ENCODE measurements around the gene SMARCA2. TPM values are rescaled to one million over a fixed set of nuclear protein-coding genes. Genes with fewer than 3 reads are reported as not detected.

The SMARCA2 gene
- total RNA-seq, 4 donors from 2014 or later = 76.7 to 99.0 (median 89.8) TPM

DNA sequence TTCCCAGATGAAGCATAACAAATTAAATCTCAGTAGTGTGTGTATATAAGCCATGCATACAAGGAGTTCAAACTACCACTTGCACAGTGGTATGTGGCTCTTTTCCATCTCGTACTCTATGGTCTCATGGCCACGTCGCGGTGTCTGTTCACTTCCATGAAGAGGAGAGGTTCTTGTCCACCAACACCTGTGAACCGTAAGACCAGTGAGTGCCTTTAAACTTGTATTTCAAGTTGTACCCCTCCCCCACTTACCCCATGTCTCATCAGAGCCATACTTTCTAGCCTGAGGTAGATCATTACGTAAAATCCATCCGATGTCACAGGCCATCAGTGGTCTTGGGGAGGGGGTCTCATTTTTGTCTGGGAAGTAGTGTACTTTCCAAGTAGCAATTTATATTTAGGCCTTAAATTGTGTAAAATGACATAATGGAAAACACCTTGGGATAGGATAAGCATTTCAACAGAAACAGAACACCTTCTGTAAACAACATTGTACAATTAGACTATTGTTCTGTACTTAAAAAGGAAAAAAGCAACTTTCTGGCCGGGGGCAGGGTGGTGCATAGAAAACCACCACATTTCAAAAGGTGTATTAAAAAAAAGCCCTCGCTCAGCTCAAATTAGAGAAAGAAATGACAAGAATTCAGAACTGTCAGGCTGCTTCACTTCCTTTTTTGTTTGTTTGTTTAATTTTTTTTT, 163.0 kb downstream of the SMARCA2 start:
- DNase-seq (ENCODE audit: extremely low spot score) = no peak
- no peak overlapping the region for H3K27ac ChIP-seq (replicated peaks in 1 of 4)
- intact Hi-C loops (cut with DNase I) = no loop called here
- peaks cover 4 to 16% (median 10%) of the 10 kb centered on the region in 4 donors for H3K36me3 ChIP-seq
- H3K9me3 ChIP-seq = no peaks in the 10 kb centered on the region
- WGBS = 93% methylated on average over 9 of the region's 9 CpGs
- TF ChIP-seq, protein P1, sequence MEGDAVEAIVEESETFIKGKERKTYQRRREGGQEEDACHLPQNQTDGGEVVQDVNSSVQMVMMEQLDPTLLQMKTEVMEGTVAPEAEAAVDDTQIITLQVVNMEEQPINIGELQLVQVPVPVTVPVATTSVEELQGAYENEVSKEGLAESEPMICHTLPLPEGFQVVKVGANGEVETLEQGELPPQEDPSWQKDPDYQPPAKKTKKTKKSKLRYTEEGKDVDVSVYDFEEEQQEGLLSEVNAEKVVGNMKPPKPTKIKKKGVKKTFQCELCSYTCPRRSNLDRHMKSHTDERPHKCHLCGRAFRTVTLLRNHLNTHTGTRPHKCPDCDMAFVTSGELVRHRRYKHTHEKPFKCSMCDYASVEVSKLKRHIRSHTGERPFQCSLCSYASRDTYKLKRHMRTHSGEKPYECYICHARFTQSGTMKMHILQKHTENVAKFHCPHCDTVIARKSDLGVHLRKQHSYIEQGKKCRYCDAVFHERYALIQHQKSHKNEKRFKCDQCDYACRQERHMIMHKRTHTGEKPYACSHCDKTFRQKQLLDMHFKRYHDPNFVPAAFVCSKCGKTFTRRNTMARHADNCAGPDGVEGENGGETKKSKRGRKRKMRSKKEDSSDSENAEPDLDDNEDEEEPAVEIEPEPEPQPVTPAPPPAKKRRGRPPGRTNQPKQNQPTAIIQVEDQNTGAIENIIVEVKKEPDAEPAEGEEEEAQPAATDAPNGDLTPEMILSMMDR (IDR thresholded peaks at IDR 0.05) = no peak
- TF ChIP-seq POLR2AphosphoS5 (IDR thresholded peaks at IDR 0.05) = no peak
- no peak for TF ChIP-seq EP300 (IDR thresholded peaks at IDR 0.05)
- TF ChIP-seq POLR2A (IDR thresholded peaks at IDR 0.05; ENCODE audit: low read depth) = no peak
- peaks cover 0 to 48% (median 26%) of the 10 kb centered on the region in 4 donors for H3K4me1 ChIP-seq
- H3K4me3 ChIP-seq = no peak overlapping the region
- H3K27me3 ChIP-seq = no peaks in the 10 kb centered on the region

DNA sequence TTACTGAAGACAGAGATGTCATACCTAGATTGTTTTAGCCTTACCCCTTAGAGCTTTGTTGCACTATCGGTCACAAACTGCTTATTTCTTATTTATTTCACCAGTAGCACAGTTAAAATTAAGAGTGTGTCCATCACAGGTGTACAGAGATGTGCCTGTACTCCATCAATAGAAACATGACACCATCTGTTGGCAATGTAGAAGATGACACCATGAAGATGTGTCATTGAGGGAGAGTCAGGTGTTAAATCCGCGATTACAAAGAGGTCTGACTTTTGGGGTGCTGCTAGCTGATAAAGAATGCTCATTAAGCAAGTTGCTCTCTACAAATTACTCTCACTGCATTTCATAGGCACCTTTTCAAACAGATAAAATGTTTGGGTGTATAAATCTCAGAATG, 164.4 kb downstream of the SMARCA2 start:
- TF ChIP-seq, protein P1 (IDR thresholded peaks at IDR 0.05) = no peak
- no peak for TF ChIP-seq POLR2A (IDR thresholded peaks at IDR 0.05; ENCODE audit: low read depth)
- TF ChIP-seq POLR2AphosphoS5 (IDR thresholded peaks at IDR 0.05) = no peak
- TF ChIP-seq EP300 (IDR thresholded peaks at IDR 0.05) = no peak
- H3K27me3 ChIP-seq = no peaks in the 10 kb centered on the region
- WGBS = 79% methylated on average over 3 of the region's 3 CpGs
- no peak overlapping the region for H3K4me3 ChIP-seq
- H3K4me1 ChIP-seq = peaks cover 0 to 37% (median 18%) of the 10 kb centered on the region in 4 donors
- intact Hi-C loops (cut with DNase I) = no loop called here
- H3K27ac ChIP-seq (replicated peaks in 1 of 4) = no peak overlapping the region
- DNase-seq (ENCODE audit: extremely low spot score) = no peak
- no peaks in the 10 kb centered on the region for H3K9me3 ChIP-seq
- peaks cover 4 to 30% (median 23%) of the 10 kb centered on the region in 4 donors for H3K36me3 ChIP-seq

DNA sequence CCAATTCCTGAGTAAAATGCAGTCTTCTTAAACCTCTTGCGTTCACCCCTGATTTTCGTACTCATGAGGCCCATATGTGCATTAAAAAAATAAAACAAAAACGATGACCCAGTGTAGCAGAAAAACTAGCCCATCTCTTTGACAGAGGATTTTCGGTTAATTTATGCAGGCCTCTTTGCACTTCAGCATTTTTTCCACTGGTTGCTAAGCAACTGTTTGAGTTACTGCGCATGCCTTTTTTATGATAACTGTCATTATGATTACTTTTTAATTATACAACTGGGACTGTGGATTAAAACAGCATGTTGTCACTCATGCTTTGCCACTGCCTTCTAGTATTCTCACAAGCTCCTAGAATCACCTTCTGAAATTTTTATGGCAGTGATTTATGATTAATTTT, 165.0 kb downstream of the SMARCA2 start:
- H3K9me3 ChIP-seq = no peaks in the 10 kb centered on the region
- H3K4me1 ChIP-seq = peaks cover 0 to 37% (median 18%) of the 10 kb centered on the region in 4 donors
- no peaks in the 10 kb centered on the region for H3K27me3 ChIP-seq
- intact Hi-C loops (cut with DNase I) = loop anchor here (5.0 kb wide), 1 partner anchor 48 kb away; no protein-coding TSS in a partner anchor
- H3K27ac ChIP-seq (replicated peaks in 1 of 4) = no peak overlapping the region
- TF ChIP-seq POLR2AphosphoS5 (IDR thresholded peaks at IDR 0.05) (no peak), EP300 (IDR thresholded peaks at IDR 0.05) (no peak), POLR2A (IDR thresholded peaks at IDR 0.05; ENCODE audit: low read depth) (no peak)
- TF ChIP-seq, protein P1 (IDR thresholded peaks at IDR 0.05) = no peak
- WGBS = 49% methylated on average over 5 of the region's 5 CpGs
- peaks cover 4 to 36% (median 27%) of the 10 kb centered on the region in 4 donors for H3K36me3 ChIP-seq
- DNase-seq (ENCODE audit: extremely low spot score) = no peak
- no peak overlapping the region for H3K4me3 ChIP-seq

DNA sequence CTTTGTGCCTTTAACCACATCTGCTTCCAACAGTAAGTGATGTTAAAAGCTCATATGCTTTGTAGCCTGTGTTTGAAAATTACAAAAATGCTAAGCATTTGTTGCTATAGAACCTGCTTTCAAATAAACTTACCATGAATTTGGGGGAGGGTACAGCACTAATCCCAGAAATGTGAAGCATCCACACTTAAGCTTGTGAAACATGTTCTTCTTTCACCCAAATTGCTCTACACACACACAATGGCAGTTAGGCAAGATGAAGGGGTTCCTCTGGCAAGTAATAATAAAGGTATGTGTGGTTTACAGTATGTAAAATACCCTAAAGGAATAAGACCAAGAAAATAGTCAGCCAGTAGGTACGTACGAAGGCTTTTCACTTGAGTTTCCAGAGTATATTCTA, 165.6 kb downstream of the SMARCA2 start:
- DNase-seq (ENCODE audit: extremely low spot score) = no peak
- H3K9me3 ChIP-seq = no peaks in the 10 kb centered on the region
- H3K4me3 ChIP-seq = no peak overlapping the region
- H3K27ac ChIP-seq (replicated peaks in 1 of 4) = no peak overlapping the region
- intact Hi-C loops (cut with DNase I) = loop anchor here (5.0 kb wide), 1 partner anchor 48 kb away; no protein-coding TSS in a partner anchor
- peaks cover 4 to 42% (median 32%) of the 10 kb centered on the region in 4 donors for H3K36me3 ChIP-seq
- H3K4me1 ChIP-seq = peaks cover 0 to 37% (median 18%) of the 10 kb centered on the region in 4 donors
- WGBS = 91% methylated on average over 2 of the region's 2 CpGs
- no peak for TF ChIP-seq POLR2A (IDR thresholded peaks at IDR 0.05; ENCODE audit: low read depth)
- TF ChIP-seq EP300 (IDR thresholded peaks at IDR 0.05) = no peak
- TF ChIP-seq POLR2AphosphoS5 (IDR thresholded peaks at IDR 0.05) = no peak
- TF ChIP-seq, protein P1 (IDR thresholded peaks at IDR 0.05) = no peak
- no peaks in the 10 kb centered on the region for H3K27me3 ChIP-seq

Measured in esophagus muscularis mucosa (tissue), 4 donors.